ENCODE measurements around the gene MKRN1. TPM values are rescaled to one million over a fixed set of nuclear protein-coding genes. Genes with fewer than 3 reads are reported as not detected.
A peak's percentile ranks its signal among the peaks of the same experiment; 100 is the strongest.
"Not testable (repeated sequence)": the region's sequence is repeated elsewhere in the genome, so short reads cannot be mapped to it uniquely, and the experiment has no call there.

The MKRN1 gene
- total RNA-seq, 4 donors from 2014 or later, result 100 to 194 (median 105) TPM

DNA sequence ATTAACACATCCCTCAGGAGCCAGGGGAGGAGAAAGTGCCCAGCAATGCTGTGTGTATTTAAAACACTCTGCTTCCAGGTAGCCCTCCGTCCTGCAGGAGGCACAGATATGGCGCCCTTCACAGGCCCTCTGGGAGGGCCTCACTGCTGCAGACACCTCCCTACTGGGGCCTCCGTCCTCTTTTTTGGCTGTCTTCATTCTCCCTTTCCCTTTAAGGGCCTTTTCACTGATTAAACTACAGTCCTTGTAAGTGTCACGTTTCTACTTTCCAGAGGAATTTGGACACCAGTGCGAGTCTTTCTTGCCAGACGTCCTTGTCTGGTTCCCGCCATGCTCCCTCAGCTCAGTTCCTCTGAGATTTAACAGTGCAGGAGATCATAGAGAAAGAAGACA, 39.7 kb upstream of the MKRN1 start:
- Histone ChIP-seq H3K4me3 (peak overlapping the region in 1 of 4 donors; percentile 17), H3K9me3 (no peaks in the 10 kb centered on the region), H3K36me3 (no peaks in the 10 kb centered on the region), H3K4me1 (peaks cover 0 to 20% (median 2%) of the 10 kb centered on the region in 4 donors), H3K27me3 (no peaks in the 10 kb centered on the region), H3K27ac (peak overlapping the region in 3 of 4 donors; percentile 60 to 85 (median 81))
- no peak for TF ChIP-seq POLR2A (IDR thresholded peaks at IDR 0.05)
- TF ChIP-seq, protein P1, sequence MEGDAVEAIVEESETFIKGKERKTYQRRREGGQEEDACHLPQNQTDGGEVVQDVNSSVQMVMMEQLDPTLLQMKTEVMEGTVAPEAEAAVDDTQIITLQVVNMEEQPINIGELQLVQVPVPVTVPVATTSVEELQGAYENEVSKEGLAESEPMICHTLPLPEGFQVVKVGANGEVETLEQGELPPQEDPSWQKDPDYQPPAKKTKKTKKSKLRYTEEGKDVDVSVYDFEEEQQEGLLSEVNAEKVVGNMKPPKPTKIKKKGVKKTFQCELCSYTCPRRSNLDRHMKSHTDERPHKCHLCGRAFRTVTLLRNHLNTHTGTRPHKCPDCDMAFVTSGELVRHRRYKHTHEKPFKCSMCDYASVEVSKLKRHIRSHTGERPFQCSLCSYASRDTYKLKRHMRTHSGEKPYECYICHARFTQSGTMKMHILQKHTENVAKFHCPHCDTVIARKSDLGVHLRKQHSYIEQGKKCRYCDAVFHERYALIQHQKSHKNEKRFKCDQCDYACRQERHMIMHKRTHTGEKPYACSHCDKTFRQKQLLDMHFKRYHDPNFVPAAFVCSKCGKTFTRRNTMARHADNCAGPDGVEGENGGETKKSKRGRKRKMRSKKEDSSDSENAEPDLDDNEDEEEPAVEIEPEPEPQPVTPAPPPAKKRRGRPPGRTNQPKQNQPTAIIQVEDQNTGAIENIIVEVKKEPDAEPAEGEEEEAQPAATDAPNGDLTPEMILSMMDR (IDR thresholded peaks at IDR 0.05), result no peak
- no peak for DNase-seq

DNA sequence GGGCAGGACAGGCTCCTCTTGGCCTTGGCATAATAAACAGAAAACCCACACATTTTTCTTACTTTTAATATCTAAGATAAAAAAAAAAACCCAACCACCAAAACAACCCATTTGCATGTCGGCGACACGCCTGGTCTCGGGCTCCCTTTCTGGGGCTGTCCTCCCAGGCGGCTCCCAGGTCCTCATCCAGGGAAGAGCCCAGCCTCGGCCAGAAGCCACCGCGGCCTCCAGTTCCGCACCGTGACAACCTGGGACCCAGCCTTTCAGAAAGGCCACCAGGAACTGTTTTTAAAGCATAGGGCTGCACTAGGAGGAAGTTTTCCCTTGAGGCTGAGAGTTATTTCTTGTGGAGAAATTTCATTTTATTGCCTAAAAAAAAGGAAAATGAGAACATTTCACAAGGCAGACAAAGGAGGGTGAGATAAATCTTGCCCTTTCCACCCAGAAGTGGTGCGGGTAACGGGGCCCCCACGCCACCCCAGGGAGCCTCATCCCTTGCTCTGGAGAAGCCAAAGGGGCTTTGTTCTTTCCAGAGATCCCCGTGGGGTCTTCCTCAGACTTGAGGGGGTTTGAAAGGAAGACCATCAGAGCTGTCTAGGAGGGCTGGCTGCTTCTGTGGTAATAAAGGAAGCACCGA, 39.2 kb upstream of the MKRN1 start:
- H3K4me3 ChIP-seq, result peak overlapping the region in 1 of 4 donors; percentile 17
- TF ChIP-seq, protein P1 (IDR thresholded peaks at IDR 0.05), result no peak
- TF ChIP-seq POLR2A (IDR thresholded peaks at IDR 0.05), result no peak
- DNase-seq, result no peak
- no peaks in the 10 kb centered on the region for H3K27me3 ChIP-seq
- peaks cover 0 to 20% (median 2%) of the 10 kb centered on the region in 4 donors for H3K4me1 ChIP-seq
- no peaks in the 10 kb centered on the region for H3K9me3 ChIP-seq
- H3K36me3 ChIP-seq, result no peaks in the 10 kb centered on the region
- H3K27ac ChIP-seq, result peak overlapping the region in 3 of 4 donors; percentile 60 to 85 (median 81)

DNA sequence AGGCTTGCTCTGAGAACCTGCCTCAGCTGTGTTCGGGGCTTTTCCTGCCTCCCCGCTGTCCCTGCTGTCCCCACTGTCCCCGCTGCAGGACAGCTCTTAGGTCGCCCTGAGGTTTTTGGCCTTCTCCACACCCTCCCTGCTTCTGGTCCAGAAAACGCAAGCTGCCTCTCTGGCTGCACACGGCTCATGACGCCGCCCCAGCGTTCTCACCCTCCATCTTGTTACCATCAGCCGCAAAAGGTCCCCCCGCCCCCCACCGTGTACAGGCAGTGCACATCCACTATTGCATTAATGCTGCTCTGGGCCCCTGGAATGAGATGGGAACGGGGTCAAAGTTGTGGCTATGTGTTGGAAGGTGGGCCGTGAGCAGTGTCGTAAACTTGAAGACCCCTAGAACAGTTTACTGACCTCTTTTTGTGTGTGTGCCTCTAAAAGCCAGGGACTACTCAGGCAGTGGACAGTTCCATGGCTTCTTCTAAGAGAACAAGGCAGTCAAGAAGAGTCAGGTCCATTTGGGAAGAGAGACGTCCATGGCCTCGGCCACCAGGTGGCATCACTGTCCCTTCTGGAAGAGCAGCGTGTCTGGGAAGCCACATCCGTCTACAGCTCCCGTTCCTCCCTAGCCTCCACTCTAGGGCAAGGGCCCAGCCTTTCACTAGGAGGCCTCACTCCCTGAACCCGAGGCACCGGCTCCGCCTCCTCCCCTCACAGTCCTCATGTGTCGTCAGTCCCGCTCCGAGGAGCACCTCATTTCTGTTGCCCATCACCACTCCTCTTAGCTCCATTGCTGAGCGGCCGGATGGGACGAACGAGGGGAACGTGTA, 38.5 kb upstream of the MKRN1 start:
- no peaks in the 10 kb centered on the region for H3K9me3 ChIP-seq
- H3K36me3 ChIP-seq, result no peaks in the 10 kb centered on the region
- H3K27ac ChIP-seq, result peak overlapping the region in 3 of 4 donors; percentile 10 to 81 (median 60)
- peaks cover 0 to 20% (median 2%) of the 10 kb centered on the region in 4 donors for H3K4me1 ChIP-seq
- H3K4me3 ChIP-seq, result no peak overlapping the region
- no peaks in the 10 kb centered on the region for H3K27me3 ChIP-seq
- TF ChIP-seq POLR2A (IDR thresholded peaks at IDR 0.05), result no peak
- TF ChIP-seq, protein P1 (IDR thresholded peaks at IDR 0.05), result peak in 5 of 6 experiments; percentile 31 to 94 (median 86)
- peak; percentile 75 to 95 (median 94) for DNase-seq

DNA sequence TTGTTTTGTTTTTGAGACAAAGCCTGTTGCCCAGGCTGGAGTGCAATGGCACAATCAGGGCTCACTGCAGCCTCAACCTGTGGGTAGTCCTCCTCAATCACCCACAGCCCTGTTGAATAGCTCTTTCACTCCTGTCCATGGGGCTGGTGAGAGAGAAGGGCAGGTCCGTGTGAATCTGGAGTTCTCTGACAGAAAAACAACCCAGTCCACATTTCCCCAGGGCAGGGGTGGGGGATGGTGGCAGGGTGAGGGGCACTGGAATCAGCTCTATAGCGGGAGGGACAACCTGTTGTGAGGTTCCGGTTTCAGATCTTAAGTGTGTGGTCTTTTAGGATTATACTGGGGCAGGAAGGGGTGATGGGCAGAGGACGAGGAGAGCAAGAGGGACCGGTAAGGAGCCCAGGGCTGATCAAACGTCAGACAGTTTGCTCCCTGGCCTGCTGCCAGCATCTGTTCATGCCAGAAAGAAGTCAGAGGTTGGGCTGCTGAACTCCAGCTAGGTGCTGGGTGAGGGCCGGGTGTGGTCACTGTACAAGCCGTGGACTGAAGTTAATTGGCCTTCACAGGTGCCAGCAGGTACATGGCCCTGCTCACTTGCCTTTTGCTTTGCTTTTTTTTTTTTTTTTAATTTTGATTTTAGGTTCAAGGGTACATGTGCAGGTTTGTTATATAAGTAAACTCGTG, 33.2 kb upstream of the MKRN1 start:
- Histone ChIP-seq H3K4me1 (peaks cover 0 to 14% (median 0%) of the 10 kb centered on the region in 4 donors), H3K4me3 (no peak overlapping the region), H3K27me3 (no peaks in the 10 kb centered on the region), H3K36me3 (no peaks in the 10 kb centered on the region), H3K9me3 (no peaks in the 10 kb centered on the region), H3K27ac (peak overlapping the region in 3 of 4 donors; percentile 44 to 90 (median 74))
- DNase-seq, result peak in 2 of 3 donors; percentile 94
- no peak for TF ChIP-seq POLR2A (IDR thresholded peaks at IDR 0.05)
- TF ChIP-seq, protein P1 (IDR thresholded peaks at IDR 0.05), result no peak

DNA sequence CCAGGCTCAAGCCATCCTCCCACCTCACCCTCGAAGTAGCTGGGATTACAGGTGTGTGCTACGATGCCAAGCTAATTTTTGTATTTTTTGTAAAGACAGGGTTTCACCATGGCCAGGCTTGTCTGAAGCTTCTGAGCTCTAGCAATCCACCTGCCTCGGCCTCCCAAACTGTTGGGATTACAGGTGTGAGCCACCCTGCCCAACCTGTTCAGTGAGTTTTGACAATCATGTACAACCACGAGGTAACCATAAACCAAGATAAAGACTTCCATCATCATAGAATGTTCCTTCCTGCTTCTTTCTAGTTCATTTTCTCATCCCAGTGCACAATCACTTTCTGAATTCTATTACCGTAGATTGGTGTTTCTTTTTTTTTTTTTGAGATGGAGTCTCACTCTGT, 30.5 kb upstream of the MKRN1 start:
- peak overlapping the region in 1 of 4 donors; percentile 17 for H3K27ac ChIP-seq
- TF ChIP-seq, protein P1 (IDR thresholded peaks at IDR 0.05), result no peak
- no peak for TF ChIP-seq POLR2A (IDR thresholded peaks at IDR 0.05)
- H3K4me3 ChIP-seq, result no peak overlapping the region
- H3K27me3 ChIP-seq, result no peaks in the 10 kb centered on the region
- peak in 1 of 3 donors; percentile 72 for DNase-seq
- peaks cover 0 to 14% (median 0%) of the 10 kb centered on the region in 4 donors for H3K4me1 ChIP-seq
- no peaks in the 10 kb centered on the region for H3K9me3 ChIP-seq
- H3K36me3 ChIP-seq, result no peaks in the 10 kb centered on the region

DNA sequence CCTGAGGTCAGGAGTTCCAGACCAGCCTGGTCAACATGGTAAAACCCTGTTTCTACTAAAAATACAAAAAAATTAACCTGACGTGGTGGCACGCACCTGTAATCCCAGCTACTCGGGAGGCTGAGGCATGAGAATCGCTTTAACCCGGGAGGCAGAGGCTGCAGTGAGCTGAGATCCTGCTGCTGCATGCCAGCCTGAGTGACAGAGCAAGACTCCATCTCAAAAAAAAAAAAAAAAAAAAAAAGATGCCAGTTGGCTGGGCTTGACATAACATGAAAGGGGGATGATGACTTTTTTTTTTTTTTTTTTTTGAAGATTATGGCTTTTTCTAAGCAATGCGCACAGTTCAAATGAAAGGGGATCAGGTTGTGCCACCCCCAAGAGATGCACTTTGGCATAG, 28.3 kb upstream of the MKRN1 start:
- Histone ChIP-seq H3K27ac (peak overlapping the region in 1 of 4 donors; percentile 54), H3K4me1 (peaks cover 0 to 14% (median 0%) of the 10 kb centered on the region in 4 donors)
- not testable (repeated sequence) for H3K27me3 ChIP-seq, H3K36me3 ChIP-seq, H3K9me3 ChIP-seq, DNase-seq, H3K4me3 ChIP-seq

All from Peyer's patch (tissue), 4 donors.